GM18498 (cell line): ENCODE data around the gene CCL22.
A peak's percentile ranks its signal among the peaks of the same experiment; 100 is the strongest.

Experiments
- ATAC-seq: cut with Tn5 transposase; IDR thresholded peaks from one replicate; pipeline ENCODE4 v1.9.1; 2021; ENCODE audit warnings: mild to moderate bottlenecking, moderate library complexity; ENCODE audit not compliant: unreplicated experiment

The CCL22 gene

GRCh38 chr16:57345666-57346204 is 12.8 kb upstream of the CCL22 start:
- ATAC-seq: no peak

- ATAC-seq: no peak
These were observed 10.7 kb upstream of the CCL22 start for GRCh38 chr16:57347858-57348257.

- ATAC-seq: no peak
These were observed 10.3 kb upstream of the CCL22 start for GRCh38 chr16:57348327-57348726.

- peak; percentile 91 for ATAC-seq
These were observed 9.2 kb upstream of the CCL22 start for GRCh38 chr16:57349212-57350031.

GRCh38 chr16:57352636-57353047 is 5.9 kb upstream of the CCL22 start:
- no peak for ATAC-seq

GRCh38 chr16:57354311-57354710 is 4.3 kb upstream of the CCL22 start:
- ATAC-seq: no peak

GRCh38 chr16:57355898-57356414 is 2.6 kb upstream of the CCL22 start:
- ATAC-seq: no peak

GRCh38 chr16:57356547-57356946 is 2.0 kb upstream of the CCL22 start:
- ATAC-seq: no peak

- no peak for ATAC-seq
These were observed 1.1 kb upstream of the CCL22 start for GRCh38 chr16:57357330-57358085.

- ATAC-seq: no peak
These were observed 530 bp upstream of the CCL22 start for GRCh38 chr16:57358086-57358420.

- no peak for ATAC-seq
These were observed 1.8 kb downstream of the CCL22 start for GRCh38 chr16:57360321-57360935.

GRCh38 chr16:57361404-57361803 is 2.8 kb downstream of the CCL22 start:
- no peak for ATAC-seq

GRCh38 chr16:57364143-57364542 is 5.6 kb downstream of the CCL22 start:
- ATAC-seq: no peak

GRCh38 chr16:57366544-57367040 is 8.0 kb downstream of the CCL22 start:
- ATAC-seq: no peak

- ATAC-seq: no peak
These were observed 8.7 kb downstream of the CCL22 start for GRCh38 chr16:57367116-57367752.

- ATAC-seq: no peak
These were observed 13.2 kb downstream of the CCL22 start for GRCh38 chr16:57371494-57372371.

- no peak for ATAC-seq
These were observed 14.0 kb downstream of the CCL22 start, which contains the start of gene CX3CL1 for GRCh38 chr16:57372372-57373116. CX3CL1 (plus strand) TSS chr16:57372490; CDS start chr16:57372569, 79 bp downstream.

GRCh38 chr16:57373117-57373947 is 14.7 kb downstream of the CCL22 start:
- ATAC-seq: no peak
